ENCODE results near the gene LIN9.
"Not testable (repeated sequence)": the region's sequence is repeated elsewhere in the genome, so short reads cannot be mapped to it uniquely, and the experiment has no call there.

The LIN9 gene, protein sequence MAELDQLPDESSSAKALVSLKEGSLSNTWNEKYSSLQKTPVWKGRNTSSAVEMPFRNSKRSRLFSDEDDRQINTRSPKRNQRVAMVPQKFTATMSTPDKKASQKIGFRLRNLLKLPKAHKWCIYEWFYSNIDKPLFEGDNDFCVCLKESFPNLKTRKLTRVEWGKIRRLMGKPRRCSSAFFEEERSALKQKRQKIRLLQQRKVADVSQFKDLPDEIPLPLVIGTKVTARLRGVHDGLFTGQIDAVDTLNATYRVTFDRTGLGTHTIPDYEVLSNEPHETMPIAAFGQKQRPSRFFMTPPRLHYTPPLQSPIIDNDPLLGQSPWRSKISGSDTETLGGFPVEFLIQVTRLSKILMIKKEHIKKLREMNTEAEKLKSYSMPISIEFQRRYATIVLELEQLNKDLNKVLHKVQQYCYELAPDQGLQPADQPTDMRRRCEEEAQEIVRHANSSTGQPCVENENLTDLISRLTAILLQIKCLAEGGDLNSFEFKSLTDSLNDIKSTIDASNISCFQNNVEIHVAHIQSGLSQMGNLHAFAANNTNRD

DNA sequence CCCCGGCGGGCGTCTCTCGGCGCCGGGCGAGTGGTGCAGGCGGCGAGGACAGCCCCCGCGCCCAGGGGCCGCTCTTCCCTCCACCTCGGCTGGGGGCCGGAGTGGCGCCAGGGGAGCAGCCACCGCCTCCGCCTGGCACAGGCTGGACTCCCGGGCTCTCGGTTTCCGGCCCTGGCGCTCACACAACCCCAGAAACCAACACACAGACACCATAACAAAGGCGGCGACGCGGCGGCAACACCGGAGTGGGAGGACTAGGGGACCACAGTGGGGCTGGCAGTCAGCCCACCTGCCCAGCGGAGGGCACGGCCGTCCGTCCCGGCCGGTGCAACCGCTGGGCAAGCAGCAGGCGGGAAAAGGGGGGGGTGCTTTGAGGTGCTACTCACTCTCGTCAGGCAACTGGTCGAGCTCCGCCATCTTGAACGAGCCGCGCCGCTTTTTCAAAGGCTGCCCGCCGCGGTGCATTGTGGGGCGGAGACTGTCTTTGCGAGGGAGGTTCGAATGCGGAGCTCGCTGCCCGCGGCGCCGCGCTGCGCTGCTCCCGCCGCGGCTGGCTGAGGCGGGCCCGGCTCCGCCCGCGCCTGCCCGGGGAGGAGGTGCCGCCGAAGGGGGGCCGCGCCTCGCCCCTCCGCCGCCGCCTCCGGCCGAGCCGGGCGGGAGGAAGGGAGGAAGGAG is at the start of gene LIN9:
TSS of gene LIN9 (minus strand) at position 442 of the 675 bp plus-strand sequence. CDS start at position 417, 25 bp downstream.
- peak; percentile 79 to 93 (median 86) for DNase-seq

GRCh38 chr1:226357416-226357815 is 48.5 kb upstream of the LIN9 start:
- DNase-seq, result no peak

DNA sequence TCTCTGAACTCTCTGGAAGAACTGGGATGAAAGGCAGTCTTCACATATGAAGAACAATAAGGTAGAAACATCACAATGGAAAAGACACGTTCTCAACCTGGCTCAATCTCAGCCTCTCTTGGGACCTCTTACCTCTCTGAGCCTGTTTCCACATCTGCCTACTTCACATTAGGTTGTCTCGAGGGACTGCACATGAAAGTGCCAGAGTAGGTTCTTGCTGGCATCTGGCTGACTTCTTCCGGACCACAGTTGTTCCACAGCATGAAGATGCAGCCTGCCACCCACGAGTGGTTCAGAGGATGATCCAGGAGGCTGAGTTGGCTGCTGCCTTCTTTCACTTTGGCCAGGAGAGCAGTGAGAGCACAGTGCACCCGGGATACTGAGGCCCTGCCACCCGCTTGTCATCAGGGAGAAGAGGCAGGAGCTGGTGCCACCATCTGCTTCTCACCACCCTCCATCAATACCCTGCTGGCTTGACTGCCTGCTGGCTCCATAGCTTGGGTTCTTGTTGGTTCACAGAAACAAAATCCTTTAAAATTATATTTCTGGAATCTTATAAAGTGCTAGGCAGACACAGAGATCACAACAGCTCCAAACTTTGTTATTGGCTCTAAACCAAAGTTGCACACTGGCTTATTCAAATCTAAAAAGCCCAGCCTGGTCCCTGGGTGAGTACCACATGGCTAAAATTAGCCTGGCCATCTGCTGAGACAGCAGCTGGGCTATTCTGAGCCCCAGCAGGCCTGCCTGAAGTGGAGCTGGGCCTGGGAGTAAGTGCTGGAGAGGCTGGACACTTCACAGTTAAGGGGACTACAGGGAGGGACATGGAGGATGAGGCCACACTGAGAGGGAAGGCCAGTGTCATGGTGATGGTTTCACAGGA is 46.9 kb upstream of the LIN9 start:
- no peak for DNase-seq

- no peak for DNase-seq
Observed at GRCh38 chr1:226355016-226355415, 46.1 kb upstream of the LIN9 start.

- no peak for DNase-seq
Observed at GRCh38 chr1:226353698-226354525, 44.9 kb upstream of the LIN9 start.

- DNase-seq, result no peak
Observed at GRCh38 chr1:226351709-226352108, 42.7 kb upstream of the LIN9 start.

- DNase-seq, result no peak
Observed at GRCh38 chr1:226350519-226350865, 41.5 kb upstream of the LIN9 start.

GRCh38 chr1:226349801-226350518 is 41.0 kb upstream of the LIN9 start:
- DNase-seq, result no peak

DNA sequence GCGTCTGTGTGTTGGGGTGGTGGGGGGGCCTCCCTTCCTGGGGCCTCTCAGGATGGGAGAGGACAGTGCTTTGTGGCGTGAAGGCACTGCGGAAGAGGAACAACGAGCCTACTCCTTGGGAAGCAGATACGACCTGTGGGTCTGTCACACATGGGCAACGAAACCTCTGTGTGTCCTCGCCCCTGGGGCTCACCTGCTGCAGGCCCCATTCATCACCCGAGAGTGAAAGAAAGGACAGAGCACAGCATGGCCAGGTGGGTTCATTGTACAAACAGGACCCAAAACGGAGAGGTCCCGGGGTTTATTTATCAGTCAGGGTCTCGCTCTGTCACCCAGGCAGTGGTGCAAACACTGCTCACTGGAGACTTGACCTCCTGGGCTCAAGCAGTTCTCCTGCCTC is 40.1 kb upstream of the LIN9 start:
- DNase-seq, result no peak

DNA sequence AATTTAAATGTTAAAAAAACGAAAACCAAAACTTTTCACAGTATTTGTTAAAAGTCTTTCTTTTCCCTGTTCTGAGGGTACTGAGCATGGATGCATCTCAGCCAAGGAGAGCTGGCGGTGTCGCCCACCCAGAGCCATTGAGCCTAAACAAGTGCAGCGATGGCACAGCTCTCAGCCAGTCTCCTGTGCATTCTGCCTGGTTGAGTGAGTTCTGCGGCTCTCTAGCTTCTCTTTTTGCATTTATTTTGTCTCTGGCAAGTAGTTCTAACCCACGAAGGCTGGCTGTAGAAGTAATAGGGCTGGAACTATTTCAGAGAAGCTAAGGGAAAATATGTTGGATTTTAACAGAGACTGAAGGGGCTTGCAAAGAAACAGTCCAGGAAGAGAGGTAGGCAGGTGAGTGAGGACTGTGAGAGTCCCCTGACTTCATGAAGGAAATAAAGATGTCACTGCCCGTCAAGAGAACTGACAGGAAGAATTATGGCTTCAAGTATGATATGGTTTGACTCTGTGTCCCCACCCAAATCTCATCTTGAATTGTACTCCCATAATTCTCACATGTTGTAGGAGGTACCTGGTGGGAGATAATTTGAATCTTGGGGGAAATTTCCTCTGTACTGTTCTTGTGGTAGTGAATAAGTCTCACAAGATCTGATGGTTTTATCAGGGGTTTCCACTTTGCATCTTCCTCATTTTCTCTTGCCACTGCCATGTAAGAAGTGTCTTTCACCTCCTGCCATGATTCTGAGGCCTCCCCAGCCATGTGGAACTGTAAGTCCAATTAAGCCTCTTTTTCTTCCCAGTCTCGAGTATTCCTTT is 35.7 kb upstream of the LIN9 start:
- no peak for DNase-seq

DNA sequence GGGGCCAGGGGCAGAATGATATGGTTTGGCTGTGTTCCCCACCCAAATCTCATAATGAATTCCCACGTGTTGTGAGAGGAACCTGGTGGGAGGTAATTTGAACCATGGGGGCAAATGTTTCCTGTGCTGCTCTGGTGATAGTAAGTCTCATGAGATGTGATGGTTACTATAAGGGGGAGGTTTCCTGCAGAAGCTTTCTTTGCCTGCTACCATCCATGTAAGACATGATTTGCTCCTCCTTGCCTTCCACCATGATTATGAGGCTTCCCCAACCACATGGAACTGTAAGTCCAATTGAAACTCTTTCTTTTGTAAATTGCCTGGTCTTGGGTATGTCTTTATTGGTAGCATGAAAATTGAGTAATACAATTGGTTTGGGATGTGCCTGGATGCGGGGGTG is 33.7 kb upstream of the LIN9 start:
- DNase-seq, result no peak

- DNase-seq, result not testable (repeated sequence)
Observed at GRCh38 chr1:226340111-226340510, 31.1 kb upstream of the LIN9 start.

DNA sequence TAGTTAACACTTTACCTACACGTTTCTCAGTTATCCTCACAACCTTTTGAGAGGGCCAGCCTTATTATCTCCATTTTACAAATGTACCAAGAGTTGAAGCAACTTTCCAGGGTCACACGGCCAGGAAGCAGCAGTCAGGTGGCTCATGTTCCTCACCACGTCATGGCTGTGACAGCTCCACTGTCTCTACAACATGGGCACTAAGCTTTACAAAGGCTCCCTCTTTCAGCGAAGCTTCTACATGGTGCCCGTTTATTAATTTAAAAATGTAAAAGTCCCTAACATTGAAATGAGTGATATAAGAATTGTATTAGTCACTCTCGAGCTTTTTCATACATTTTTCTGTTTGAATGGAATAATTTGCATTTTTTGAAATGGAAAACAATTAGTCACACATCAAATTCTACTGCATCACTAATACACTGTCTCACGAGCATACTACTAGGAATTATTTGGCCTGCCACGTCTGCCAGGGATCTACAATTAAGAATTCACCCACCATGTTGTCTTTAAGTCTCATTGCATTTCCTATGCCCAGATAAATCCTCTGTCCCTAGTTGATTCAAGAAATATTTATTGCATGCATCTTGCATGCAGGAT is 28.4 kb upstream of the LIN9 start:
- DNase-seq, result no peak

- DNase-seq, result no peak
Observed at GRCh38 chr1:226335661-226336060, 26.7 kb upstream of the LIN9 start.

DNA sequence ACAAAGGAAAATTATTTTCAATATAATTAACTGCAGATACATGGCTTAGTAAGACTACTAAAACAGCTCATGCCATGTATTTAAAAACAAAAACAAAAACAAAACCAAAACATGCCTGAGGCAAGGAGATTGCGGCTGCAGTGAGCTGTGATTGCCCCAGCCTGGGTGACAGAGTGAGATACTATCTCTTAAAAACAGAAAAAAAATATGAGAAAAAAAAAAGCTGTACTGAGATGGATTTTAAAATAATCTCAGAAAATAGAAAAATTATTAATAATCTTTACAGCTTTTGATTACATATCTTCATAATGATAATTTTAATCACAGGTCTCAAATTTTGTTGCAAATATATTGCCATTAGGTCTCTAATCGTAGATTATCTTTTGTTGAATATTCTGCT is 24.0 kb upstream of the LIN9 start:
- DNase-seq, result no peak

- DNase-seq, result no peak
Observed at GRCh38 chr1:226329237-226329636, 20.3 kb upstream of the LIN9 start.

- DNase-seq, result no peak
Observed at GRCh38 chr1:226327761-226328162, 18.8 kb upstream of the LIN9 start.

- DNase-seq, result no peak
Observed at GRCh38 chr1:226325178-226325577, 16.2 kb upstream of the LIN9 start.

DNA sequence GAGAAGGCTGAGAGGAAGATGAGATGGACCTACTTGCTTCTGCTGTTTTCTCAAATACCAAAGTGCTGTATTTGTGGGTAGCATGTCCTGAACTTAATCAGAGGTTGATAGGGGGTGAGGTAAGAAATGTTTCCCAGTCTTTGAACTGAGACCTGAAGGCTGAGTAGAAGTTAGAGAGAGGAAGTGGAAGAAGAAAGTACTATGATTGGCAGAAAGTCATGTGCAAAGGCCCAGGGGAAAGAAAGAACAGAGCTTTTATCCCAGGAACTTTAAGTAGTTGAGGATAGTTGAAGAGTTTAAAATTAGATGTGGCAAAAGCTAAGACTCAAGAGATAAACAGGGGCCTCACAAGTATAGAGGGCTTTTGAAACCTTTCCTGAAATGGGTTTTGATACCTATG is 15.5 kb upstream of the LIN9 start:
- DNase-seq, result no peak

- DNase-seq, result no peak
Observed at GRCh38 chr1:226322986-226323385, 14.0 kb upstream of the LIN9 start.

Measured in activated CD4-positive, CD25-positive, alpha-beta regulatory T cell (primary cell).